Chondrocyte (in vitro differentiated cells): Measurements from ENCODE around the gene RTL1. TPM values are rescaled to one million over a fixed set of nuclear protein-coding genes. Genes with fewer than 3 reads are reported as not detected.
A peak's percentile ranks its signal among the peaks of the same experiment; 100 is the strongest.

ENCODE experiments used
- DNase-seq: peaks from one replicate; pipeline ENCODE4 v3.0.0; 2021; ENCODE audit warnings: mixed read lengths, low spot score
- H3K27ac Mint-ChIP-seq: one replicate; pipeline ENCODE4 v1.8.0; 2021; ENCODE audit warnings: mild to moderate bottlenecking, moderate library complexity, mixed read lengths; ENCODE audit not compliant: unreplicated experiment
- H3K27me3 Mint-ChIP-seq: 2 replicates; pipeline ENCODE4 v1.8.0; 2021; ENCODE audit warnings: low read depth, mixed read lengths
- H3K36me3 Mint-ChIP-seq: 2 replicates; pipeline ENCODE4 v1.8.0; 2021; ENCODE audit warnings: low read depth, mixed read lengths
- H3K4me1 Mint-ChIP-seq: 2 replicates; pipeline ENCODE4 v1.8.0; 2021; ENCODE audit warnings: low read depth, mild to moderate bottlenecking, mixed read lengths
- H3K4me3 Mint-ChIP-seq: one replicate; pipeline ENCODE4 v1.8.0; 2021; ENCODE audit warnings: mild to moderate bottlenecking, moderate library complexity, mixed read lengths; ENCODE audit not compliant: unreplicated experiment
- H3K9me3 Mint-ChIP-seq: 2 replicates; pipeline ENCODE4 v1.8.0; 2021; ENCODE audit warnings: low read depth, mixed read lengths
- CTCF ChIP-seq: fragments of 200-600 bp; sonication (generic); IDR thresholded peaks from 2 replicates; pipeline ENCODE4 v1.5.0; 2021; ENCODE audit warnings: antibody characterized with exemption, mild to moderate bottlenecking, moderate library complexity
- total RNA-seq: library from RNA; stranded (reverse); gene quantifications from 3 replicates; pipeline ENCODE4 v1.2.1, GENCODE V29; 2021

The RTL1 gene
- total RNA-seq, 1 donor from 2014 or later: 0.02 TPM

- no peaks in the 10 kb centered on the region for H3K9me3 Mint-ChIP-seq
- H3K4me3 Mint-ChIP-seq: no peak overlapping the region
- H3K4me1 Mint-ChIP-seq: peaks cover 11% of the 10 kb centered on the region
- TF ChIP-seq CTCF: no peak
- H3K36me3 Mint-ChIP-seq: no peaks in the 10 kb centered on the region
- H3K27me3 Mint-ChIP-seq: no peaks in the 10 kb centered on the region
- no peak overlapping the region for H3K27ac Mint-ChIP-seq
- peak; percentile 66 for DNase-seq
Observed at GRCh38 chr14:100836941-100837804, 66.3 kb downstream of the RTL1 start.

- peaks cover 3% of the 10 kb centered on the region for H3K27me3 Mint-ChIP-seq
- DNase-seq: peak; percentile 92
- H3K4me3 Mint-ChIP-seq: no peak overlapping the region
- no peaks in the 10 kb centered on the region for H3K36me3 Mint-ChIP-seq
- no peak overlapping the region for H3K27ac Mint-ChIP-seq
- H3K9me3 Mint-ChIP-seq: no peaks in the 10 kb centered on the region
- no peak for TF ChIP-seq CTCF
- peaks cover 8% of the 10 kb centered on the region for H3K4me1 Mint-ChIP-seq
Observed at GRCh38 chr14:100836311-100836805, 67.2 kb downstream of the RTL1 start.

- H3K4me1 Mint-ChIP-seq: peaks cover 8% of the 10 kb centered on the region
- no peaks in the 10 kb centered on the region for H3K9me3 Mint-ChIP-seq
- no peaks in the 10 kb centered on the region for H3K36me3 Mint-ChIP-seq
- no peak overlapping the region for H3K27ac Mint-ChIP-seq
- TF ChIP-seq CTCF: no peak
- peaks cover 6% of the 10 kb centered on the region for H3K27me3 Mint-ChIP-seq
- no peak for DNase-seq
- H3K4me3 Mint-ChIP-seq: no peak overlapping the region
Observed at GRCh38 chr14:100835548-100836310, 67.8 kb downstream of the RTL1 start.

- H3K36me3 Mint-ChIP-seq: no peaks in the 10 kb centered on the region
- no peaks in the 10 kb centered on the region for H3K9me3 Mint-ChIP-seq
- no peak overlapping the region for H3K27ac Mint-ChIP-seq
- H3K4me1 Mint-ChIP-seq: peaks cover 8% of the 10 kb centered on the region
- no peak for DNase-seq
- no peak overlapping the region for H3K4me3 Mint-ChIP-seq
- TF ChIP-seq CTCF: no peak
- H3K27me3 Mint-ChIP-seq: peaks cover 6% of the 10 kb centered on the region
Observed at GRCh38 chr14:100834794-100835547, 68.6 kb downstream of the RTL1 start.
